HepG2 (cell line): ENCODE measurements around the gene PRR15L. TPM values are rescaled to one million over a fixed set of nuclear protein-coding genes. Genes with fewer than 3 reads are reported as not detected.

ENCODE experiments used
- ARID4A ChIP-seq: sonication (generic); formaldehyde crosslinking; IDR thresholded peaks from 2 replicates; pipeline ENCODE4 v1.5.0; 2020; ENCODE audit warnings: mild to moderate bottlenecking, missing genetic modification reagents, borderline replicate concordance
- ATF3 ChIP-seq: sonication (generic); formaldehyde crosslinking; IDR thresholded peaks from 2 replicates; pipeline ENCODE4 v1.4.0; 2020; ENCODE audit warnings: missing genetic modification reagents
- ELK4 ChIP-seq: sonication (generic); formaldehyde crosslinking; IDR thresholded peaks from 2 replicates; pipeline ENCODE4 v1.9.0; 2021; ENCODE audit warnings: missing genetic modification reagents, borderline replicate concordance
- HINFP ChIP-seq: sonication (generic); formaldehyde crosslinking; IDR thresholded peaks from 2 replicates; pipeline ENCODE4 v1.4.0; 2020; ENCODE audit warnings: low read depth, mild to moderate bottlenecking, missing genetic modification reagents
- MTF2 ChIP-seq: sonication (generic); formaldehyde crosslinking; IDR thresholded peaks from 2 replicates; pipeline ENCODE4 v1.5.0; 2020; ENCODE audit warnings: missing genetic modification reagents, borderline replicate concordance
- PRDM10 ChIP-seq: sonication (generic); formaldehyde crosslinking; IDR thresholded peaks from 2 replicates; pipeline ENCODE4 v1.4.0; 2020; ENCODE audit warnings: low read depth, missing genetic modification reagents
- RELA ChIP-seq: sonication (generic); formaldehyde crosslinking; IDR thresholded peaks from 2 replicates; pipeline ENCODE4 v1.4.0; 2020; ENCODE audit warnings: missing genetic modification reagents
- SMAD1 ChIP-seq: sonication (generic); formaldehyde crosslinking; IDR thresholded peaks from 2 replicates; pipeline ENCODE4 v1.4.0; 2020; ENCODE audit warnings: missing genetic modification reagents, low read depth, mild to moderate bottlenecking, borderline replicate concordance
- SRSF1 ChIP-seq: fragments of 200-400 bp; formaldehyde crosslinking; optimal IDR thresholded peaks from 2 replicates; pipeline ENCODE3; 2017; ENCODE audit warnings: mild to moderate bottlenecking, low read depth, low read length, moderate library complexity
- TCF7 ChIP-seq: sonication (generic); IDR thresholded peaks from 2 replicates; pipeline ENCODE4 v1.6.1; 2016; ENCODE audit warnings: antibody characterized with exemption, low read depth
- TFDP1 ChIP-seq: IDR thresholded peaks from 2 replicates; pipeline ENCODE4 v1.6.1; 2016; ENCODE audit warnings: missing compliant biosample characterization, missing genetic modification reagents, borderline replicate concordance
- ZNF800 ChIP-seq: sonication (generic); formaldehyde crosslinking; IDR thresholded peaks from 2 replicates; pipeline ENCODE4 v1.4.0; 2020; ENCODE audit warnings: missing genetic modification reagents
- polyA plus RNA-seq, 8 experiments: library from polyadenylated mRNA; depleted of rRNA in 3 of 8; stranded (reverse) in 7 of 8; unstranded in 1 of 8; fragments of >200 nt; fragmentation: Illumina TruSeq in 4 of 8; extraction: Trizol in 4 of 8; gene quantifications; 2 replicates each; pipeline versions ENCODE4 v1.2.1 to v1.2.3, GENCODE V29; 2011 to 2016; ENCODE audit warnings: low read depth in 4 of 8, missing spikeins in 1 of 8, mixed read lengths in 1 of 8; ENCODE audit not compliant: insufficient read depth in 1 of 8
- total RNA-seq, 5 experiments: library from RNA; depleted of rRNA; stranded (reverse); fragments of >200 nt; fragmentation: Illumina TruSeq; extraction: Trizol; gene quantifications; 2 replicates each; pipeline ENCODE4 v1.2.3, GENCODE V29; 2016; ENCODE audit warnings: low read depth in 1 of 5

Gene PRR15L
- total and polyA plus RNA-seq, 2 of the 13 experiments (the other 11 are each of a cell fraction or from before 2014, with no cell fraction given), result 0.44 to 2.0 TPM

GRCh38 chr17:47956791-47957590 is 692 bp downstream of the PRR15L start (continued):
- TF ChIP-seq SMAD1 (CRISPR knock-in tag) (no peak), TCF7 (no peak), HINFP (CRISPR knock-in tag) (0 out of 2 replicates have a peak, but pooled peaks have one; percentile 56), SRSF1 (no peak), RELA (CRISPR knock-in tag) (no peak), ELK4 (CRISPR knock-in tag) (no peak), ATF3 (CRISPR knock-in tag) (no peak), ARID4A (CRISPR knock-in tag) (no peak; the same call in 1 of the 2 replicates), TFDP1 (CRISPR knock-in tag) (peak; percentile 10; the same call in 1 of the 2 replicates), MTF2 (CRISPR knock-in tag) (no peak), ZNF800 (no peak), PRDM10 (CRISPR knock-in tag) (0 out of 2 replicates have a peak, but pooled peaks have one; percentile 50)
